CD4-positive, alpha-beta T cell treated with Interleukin-6 at 100 ng/mL for 8 hours (primary cell): ENCODE data around the gene DAP3.
"Not testable (repeated sequence)": the region's sequence is repeated elsewhere in the genome, so short reads cannot be mapped to it uniquely, and the experiment has no call there.

Source experiments
- DNase-seq: peaks from one replicate; pipeline ENCODE4 v3.0.0-alpha.2; 2020; ENCODE audit warnings: mixed read lengths, low spot score

DAP3 gene

GRCh38 chr1:155689081-155689607 is at the start of gene DAP3:
DAP3 (plus strand) TSS chr1:155689091; CDS start chr1:155709780, 20,689 bp downstream.
- not testable (repeated sequence) for DNase-seq

- no peak for DNase-seq
Measured at GRCh38 chr1:155640367-155640766, 48.5 kb upstream of the DAP3 start.

GRCh38 chr1:155642559-155643180 is 46.2 kb upstream of the DAP3 start:
- not testable (repeated sequence) for DNase-seq

GRCh38 chr1:155643230-155643629 is 45.7 kb upstream of the DAP3 start:
- no peak for DNase-seq

GRCh38 chr1:155645034-155645598 is 43.8 kb upstream of the DAP3 start:
- no peak for DNase-seq

- no peak for DNase-seq
Measured at GRCh38 chr1:155645648-155646047, 43.2 kb upstream of the DAP3 start.

GRCh38 chr1:155646307-155646706 is 42.6 kb upstream of the DAP3 start:
- DNase-seq = no peak

- DNase-seq = no peak
Measured at GRCh38 chr1:155648207-155649147, 40.4 kb upstream of the DAP3 start.

GRCh38 chr1:155649676-155650075 is 39.2 kb upstream of the DAP3 start:
- DNase-seq = no peak

- DNase-seq = no peak
Measured at GRCh38 chr1:155650231-155650757, 38.6 kb upstream of the DAP3 start.

GRCh38 chr1:155651861-155652661 is 36.8 kb upstream of the DAP3 start:
- DNase-seq = no peak

- no peak for DNase-seq
Measured at GRCh38 chr1:155652951-155653350, 35.9 kb upstream of the DAP3 start.

GRCh38 chr1:155657463-155657862 is 31.4 kb upstream of the DAP3 start:
- DNase-seq = no peak

GRCh38 chr1:155661239-155661638 is 27.7 kb upstream of the DAP3 start:
- DNase-seq = not testable (repeated sequence)

GRCh38 chr1:155669233-155670162 is 19.4 kb upstream of the DAP3 start:
- no peak for DNase-seq

GRCh38 chr1:155671750-155672149 is 17.1 kb upstream of the DAP3 start:
- no peak for DNase-seq

GRCh38 chr1:155673003-155673402 is 15.9 kb upstream of the DAP3 start:
- DNase-seq = no peak

- no peak for DNase-seq
Measured at GRCh38 chr1:155678027-155678426, 10.9 kb upstream of the DAP3 start.

- DNase-seq = not testable (repeated sequence)
Measured at GRCh38 chr1:155678992-155679391, 9.9 kb upstream of the DAP3 start.

GRCh38 chr1:155680531-155680930 is 8.4 kb upstream of the DAP3 start:
- DNase-seq = no peak
